H1 (cell line): Measurements from ENCODE around the gene AQP7. TPM values are rescaled to one million over a fixed set of nuclear protein-coding genes. Genes with fewer than 3 reads are reported as not detected.

Source experiments
- RNF2 ChIP-seq: fragments of 200-900, 300-1000 bp; sonication (generic); IDR thresholded peaks from 2 replicates; pipeline ENCODE4 v1.7.1; 2016; ENCODE audit warnings: borderline replicate concordance, low read depth, mild to moderate bottlenecking, antibody characterized with exemption, low read length; ENCODE audit not compliant: poor library complexity, severe bottlenecking; ENCODE audit errors: missing control alignments
- TAF1 ChIP-seq: IDR thresholded peaks from 2 replicates; pipeline ENCODE4 v1.6.1; 2011; ENCODE audit warnings: mild to moderate bottlenecking, low read depth, low read length
- ZNF274 ChIP-seq: IDR thresholded peaks from 2 replicates; pipeline ENCODE4 v1.7.0; 2012; ENCODE audit warnings: low read length, borderline replicate concordance; ENCODE audit errors: extremely low read depth
- polyA plus RNA-seq, 7 experiments: library from polyadenylated mRNA; depleted of rRNA in 3 of 7; stranded (reverse) in 5 of 7; unstranded in 2 of 7; fragments of >200 nt in 5 of 7; fragments of 200-250 nt in 2 of 7; gene quantifications; 1 replicate in 5 of 7; 2 replicates in 1 of 7; 4 replicates in 1 of 7; pipeline versions ENCODE4 v1.2.1 to v1.2.3, GENCODE V29; 2011 to 2013; ENCODE audit warnings: missing spikeins in 2 of 7, mixed read lengths in 2 of 7
- total RNA-seq: library from RNA; stranded (reverse); fragmentation: NEBNext Ultra II Directional; extraction: Animal tissue kit (Norgen Biotek cat#: 25700); gene quantifications from 2 replicates; pipeline ENCODE4 v1.2.1, GENCODE V29; 2021
- TF ChIP-seq, protein P1 (sequence below): fragments of 300-600 bp; sonication (generic); IDR thresholded peaks from 2 replicates; pipeline ENCODE4 v1.7.1; 2012; ENCODE audit warnings: low read length, moderate library complexity, mild to moderate bottlenecking, inconsistent platforms; ENCODE audit not compliant: insufficient replicate concordance
- TF ChIP-seq, protein P2 (sequence below): IDR thresholded peaks from 2 replicates; pipeline ENCODE4 v1.6.1; 2012; ENCODE audit warnings: low read length, inconsistent platforms
- TF ChIP-seq, protein P3 (sequence below): IDR thresholded peaks from 2 replicates; pipeline ENCODE4 v1.6.1; 2011; ENCODE audit warnings: low read length, improper control_type of control experiment

The AQP7 gene
- total and polyA plus RNA-seq, 2 of the 8 experiments (the other 6 are each of a cell fraction or from before 2014, with no cell fraction given): not detected

DNA sequence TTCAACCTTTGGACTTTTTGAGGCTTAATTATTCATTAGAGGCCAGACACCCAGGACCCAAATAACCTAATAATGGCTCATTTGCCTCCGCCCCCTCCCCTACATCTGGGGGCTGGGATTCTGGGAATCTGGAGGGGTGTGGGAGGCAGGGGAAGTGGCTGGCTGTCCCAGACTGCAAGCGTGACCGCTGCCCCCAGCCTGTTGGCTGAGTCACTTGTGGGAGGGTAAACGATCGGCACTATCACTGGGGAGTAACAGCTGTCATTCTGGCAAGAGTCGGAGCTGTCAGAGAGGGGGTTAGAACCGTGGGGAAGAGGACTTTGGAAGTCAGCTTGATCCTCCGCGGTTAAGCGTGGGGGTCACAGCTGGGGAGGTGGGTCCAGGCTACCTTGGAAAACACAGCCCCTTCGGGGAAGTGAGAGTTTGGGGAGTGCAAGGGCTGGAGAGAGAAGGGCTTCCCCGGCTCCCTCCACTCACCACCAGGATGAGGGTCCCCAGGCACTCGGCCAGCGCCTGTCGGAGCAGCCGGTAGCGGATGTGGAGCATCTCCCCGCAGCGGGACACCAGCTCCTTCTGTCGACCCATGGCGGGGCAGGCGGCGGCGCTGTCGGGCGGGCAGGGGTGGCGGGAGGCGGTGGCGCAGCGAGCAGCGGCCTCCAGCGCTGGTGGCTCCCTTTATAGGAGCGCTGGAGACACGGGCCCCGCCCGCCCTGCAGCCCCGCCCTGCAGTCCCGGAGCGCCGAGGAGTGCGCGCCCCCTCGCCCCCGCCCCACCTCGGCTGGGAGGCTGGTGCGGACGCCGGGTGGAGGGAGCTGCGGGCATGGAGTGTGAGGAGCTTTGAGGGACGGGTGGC is 44.8 kb upstream of the AQP7 start, which contains the start of gene AQP3 (continued):
- TF ChIP-seq, protein P1, sequence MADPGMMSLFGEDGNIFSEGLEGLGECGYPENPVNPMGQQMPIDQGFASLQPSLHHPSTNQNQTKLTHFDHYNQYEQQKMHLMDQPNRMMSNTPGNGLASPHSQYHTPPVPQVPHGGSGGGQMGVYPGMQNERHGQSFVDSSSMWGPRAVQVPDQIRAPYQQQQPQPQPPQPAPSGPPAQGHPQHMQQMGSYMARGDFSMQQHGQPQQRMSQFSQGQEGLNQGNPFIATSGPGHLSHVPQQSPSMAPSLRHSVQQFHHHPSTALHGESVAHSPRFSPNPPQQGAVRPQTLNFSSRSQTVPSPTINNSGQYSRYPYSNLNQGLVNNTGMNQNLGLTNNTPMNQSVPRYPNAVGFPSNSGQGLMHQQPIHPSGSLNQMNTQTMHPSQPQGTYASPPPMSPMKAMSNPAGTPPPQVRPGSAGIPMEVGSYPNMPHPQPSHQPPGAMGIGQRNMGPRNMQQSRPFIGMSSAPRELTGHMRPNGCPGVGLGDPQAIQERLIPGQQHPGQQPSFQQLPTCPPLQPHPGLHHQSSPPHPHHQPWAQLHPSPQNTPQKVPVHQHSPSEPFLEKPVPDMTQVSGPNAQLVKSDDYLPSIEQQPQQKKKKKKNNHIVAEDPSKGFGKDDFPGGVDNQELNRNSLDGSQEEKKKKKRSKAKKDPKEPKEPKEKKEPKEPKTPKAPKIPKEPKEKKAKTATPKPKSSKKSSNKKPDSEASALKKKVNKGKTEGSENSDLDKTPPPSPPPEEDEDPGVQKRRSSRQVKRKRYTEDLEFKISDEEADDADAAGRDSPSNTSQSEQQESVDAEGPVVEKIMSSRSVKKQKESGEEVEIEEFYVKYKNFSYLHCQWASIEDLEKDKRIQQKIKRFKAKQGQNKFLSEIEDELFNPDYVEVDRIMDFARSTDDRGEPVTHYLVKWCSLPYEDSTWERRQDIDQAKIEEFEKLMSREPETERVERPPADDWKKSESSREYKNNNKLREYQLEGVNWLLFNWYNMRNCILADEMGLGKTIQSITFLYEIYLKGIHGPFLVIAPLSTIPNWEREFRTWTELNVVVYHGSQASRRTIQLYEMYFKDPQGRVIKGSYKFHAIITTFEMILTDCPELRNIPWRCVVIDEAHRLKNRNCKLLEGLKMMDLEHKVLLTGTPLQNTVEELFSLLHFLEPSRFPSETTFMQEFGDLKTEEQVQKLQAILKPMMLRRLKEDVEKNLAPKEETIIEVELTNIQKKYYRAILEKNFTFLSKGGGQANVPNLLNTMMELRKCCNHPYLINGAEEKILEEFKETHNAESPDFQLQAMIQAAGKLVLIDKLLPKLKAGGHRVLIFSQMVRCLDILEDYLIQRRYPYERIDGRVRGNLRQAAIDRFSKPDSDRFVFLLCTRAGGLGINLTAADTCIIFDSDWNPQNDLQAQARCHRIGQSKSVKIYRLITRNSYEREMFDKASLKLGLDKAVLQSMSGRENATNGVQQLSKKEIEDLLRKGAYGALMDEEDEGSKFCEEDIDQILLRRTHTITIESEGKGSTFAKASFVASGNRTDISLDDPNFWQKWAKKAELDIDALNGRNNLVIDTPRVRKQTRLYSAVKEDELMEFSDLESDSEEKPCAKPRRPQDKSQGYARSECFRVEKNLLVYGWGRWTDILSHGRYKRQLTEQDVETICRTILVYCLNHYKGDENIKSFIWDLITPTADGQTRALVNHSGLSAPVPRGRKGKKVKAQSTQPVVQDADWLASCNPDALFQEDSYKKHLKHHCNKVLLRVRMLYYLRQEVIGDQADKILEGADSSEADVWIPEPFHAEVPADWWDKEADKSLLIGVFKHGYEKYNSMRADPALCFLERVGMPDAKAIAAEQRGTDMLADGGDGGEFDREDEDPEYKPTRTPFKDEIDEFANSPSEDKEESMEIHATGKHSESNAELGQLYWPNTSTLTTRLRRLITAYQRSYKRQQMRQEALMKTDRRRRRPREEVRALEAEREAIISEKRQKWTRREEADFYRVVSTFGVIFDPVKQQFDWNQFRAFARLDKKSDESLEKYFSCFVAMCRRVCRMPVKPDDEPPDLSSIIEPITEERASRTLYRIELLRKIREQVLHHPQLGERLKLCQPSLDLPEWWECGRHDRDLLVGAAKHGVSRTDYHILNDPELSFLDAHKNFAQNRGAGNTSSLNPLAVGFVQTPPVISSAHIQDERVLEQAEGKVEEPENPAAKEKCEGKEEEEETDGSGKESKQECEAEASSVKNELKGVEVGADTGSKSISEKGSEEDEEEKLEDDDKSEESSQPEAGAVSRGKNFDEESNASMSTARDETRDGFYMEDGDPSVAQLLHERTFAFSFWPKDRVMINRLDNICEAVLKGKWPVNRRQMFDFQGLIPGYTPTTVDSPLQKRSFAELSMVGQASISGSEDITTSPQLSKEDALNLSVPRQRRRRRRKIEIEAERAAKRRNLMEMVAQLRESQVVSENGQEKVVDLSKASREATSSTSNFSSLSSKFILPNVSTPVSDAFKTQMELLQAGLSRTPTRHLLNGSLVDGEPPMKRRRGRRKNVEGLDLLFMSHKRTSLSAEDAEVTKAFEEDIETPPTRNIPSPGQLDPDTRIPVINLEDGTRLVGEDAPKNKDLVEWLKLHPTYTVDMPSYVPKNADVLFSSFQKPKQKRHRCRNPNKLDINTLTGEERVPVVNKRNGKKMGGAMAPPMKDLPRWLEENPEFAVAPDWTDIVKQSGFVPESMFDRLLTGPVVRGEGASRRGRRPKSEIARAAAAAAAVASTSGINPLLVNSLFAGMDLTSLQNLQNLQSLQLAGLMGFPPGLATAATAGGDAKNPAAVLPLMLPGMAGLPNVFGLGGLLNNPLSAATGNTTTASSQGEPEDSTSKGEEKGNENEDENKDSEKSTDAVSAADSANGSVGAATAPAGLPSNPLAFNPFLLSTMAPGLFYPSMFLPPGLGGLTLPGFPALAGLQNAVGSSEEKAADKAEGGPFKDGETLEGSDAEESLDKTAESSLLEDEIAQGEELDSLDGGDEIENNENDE: no peak
- TF ChIP-seq, protein P2, sequence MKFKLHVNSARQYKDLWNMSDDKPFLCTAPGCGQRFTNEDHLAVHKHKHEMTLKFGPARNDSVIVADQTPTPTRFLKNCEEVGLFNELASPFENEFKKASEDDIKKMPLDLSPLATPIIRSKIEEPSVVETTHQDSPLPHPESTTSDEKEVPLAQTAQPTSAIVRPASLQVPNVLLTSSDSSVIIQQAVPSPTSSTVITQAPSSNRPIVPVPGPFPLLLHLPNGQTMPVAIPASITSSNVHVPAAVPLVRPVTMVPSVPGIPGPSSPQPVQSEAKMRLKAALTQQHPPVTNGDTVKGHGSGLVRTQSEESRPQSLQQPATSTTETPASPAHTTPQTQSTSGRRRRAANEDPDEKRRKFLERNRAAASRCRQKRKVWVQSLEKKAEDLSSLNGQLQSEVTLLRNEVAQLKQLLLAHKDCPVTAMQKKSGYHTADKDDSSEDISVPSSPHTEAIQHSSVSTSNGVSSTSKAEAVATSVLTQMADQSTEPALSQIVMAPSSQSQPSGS: no peak
- TF ChIP-seq RNF2 (no peak), TAF1 (no peak), ZNF274 (no peak)
- TF ChIP-seq, protein P3, sequence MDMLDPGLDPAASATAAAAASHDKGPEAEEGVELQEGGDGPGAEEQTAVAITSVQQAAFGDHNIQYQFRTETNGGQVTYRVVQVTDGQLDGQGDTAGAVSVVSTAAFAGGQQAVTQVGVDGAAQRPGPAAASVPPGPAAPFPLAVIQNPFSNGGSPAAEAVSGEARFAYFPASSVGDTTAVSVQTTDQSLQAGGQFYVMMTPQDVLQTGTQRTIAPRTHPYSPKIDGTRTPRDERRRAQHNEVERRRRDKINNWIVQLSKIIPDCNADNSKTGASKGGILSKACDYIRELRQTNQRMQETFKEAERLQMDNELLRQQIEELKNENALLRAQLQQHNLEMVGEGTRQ: no peak
